ENCODE data around the gene CENPT.
"Not testable (repeated sequence)": the region's sequence is repeated elsewhere in the genome, so short reads cannot be mapped to it uniquely, and the experiment has no call there.

Gene CENPT

DNA sequence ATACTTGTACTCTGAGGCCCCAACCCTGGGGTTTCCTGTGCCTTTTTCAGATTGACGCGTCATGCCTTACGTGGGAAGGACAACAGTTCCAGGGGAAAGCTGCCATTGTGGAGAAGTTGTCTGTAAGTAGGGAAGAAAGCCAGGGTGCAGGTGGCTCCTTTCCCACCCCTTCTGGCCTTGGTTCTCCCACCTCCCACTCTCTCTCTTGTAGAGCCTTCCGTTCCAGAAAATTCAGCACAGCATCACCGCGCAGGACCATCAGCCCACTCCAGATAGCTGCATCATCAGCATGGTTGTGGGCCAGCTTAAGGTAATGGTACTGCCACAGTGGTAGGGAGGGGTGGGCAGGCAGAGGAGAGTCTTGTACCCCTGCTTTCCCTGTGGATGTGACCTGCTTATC is 20.8 kb upstream of the CENPT start:
- DNase-seq (ENCODE audit: low read depth in 1 of 2, low spot score in 1 of 2), result no peak
- Histone ChIP-seq H3K4me3 (replicated peaks; ENCODE audit: insufficient read depth, low read length) (no peak overlapping the region), H3K27me3 (ENCODE audit: insufficient read depth, poor library complexity, severe bottlenecking) (no peaks in the 10 kb centered on the region), H3K27ac (replicated peaks) (no peak overlapping the region)
- TF ChIP-seq, protein P1, sequence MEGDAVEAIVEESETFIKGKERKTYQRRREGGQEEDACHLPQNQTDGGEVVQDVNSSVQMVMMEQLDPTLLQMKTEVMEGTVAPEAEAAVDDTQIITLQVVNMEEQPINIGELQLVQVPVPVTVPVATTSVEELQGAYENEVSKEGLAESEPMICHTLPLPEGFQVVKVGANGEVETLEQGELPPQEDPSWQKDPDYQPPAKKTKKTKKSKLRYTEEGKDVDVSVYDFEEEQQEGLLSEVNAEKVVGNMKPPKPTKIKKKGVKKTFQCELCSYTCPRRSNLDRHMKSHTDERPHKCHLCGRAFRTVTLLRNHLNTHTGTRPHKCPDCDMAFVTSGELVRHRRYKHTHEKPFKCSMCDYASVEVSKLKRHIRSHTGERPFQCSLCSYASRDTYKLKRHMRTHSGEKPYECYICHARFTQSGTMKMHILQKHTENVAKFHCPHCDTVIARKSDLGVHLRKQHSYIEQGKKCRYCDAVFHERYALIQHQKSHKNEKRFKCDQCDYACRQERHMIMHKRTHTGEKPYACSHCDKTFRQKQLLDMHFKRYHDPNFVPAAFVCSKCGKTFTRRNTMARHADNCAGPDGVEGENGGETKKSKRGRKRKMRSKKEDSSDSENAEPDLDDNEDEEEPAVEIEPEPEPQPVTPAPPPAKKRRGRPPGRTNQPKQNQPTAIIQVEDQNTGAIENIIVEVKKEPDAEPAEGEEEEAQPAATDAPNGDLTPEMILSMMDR (IDR thresholded peaks at IDR 0.05; ENCODE audit: insufficient read depth, low read length), result no peak
- TF ChIP-seq SPI1 (IDR thresholded peaks at IDR 0.05; ENCODE audit: borderline replicate concordance, low read depth) (no peak), POLR2AphosphoS5 (IDR thresholded peaks at IDR 0.05; ENCODE audit: low read depth) (no peak), GABPA (IDR thresholded peaks at IDR 0.05; ENCODE audit: low read depth) (no peak)
- TF ChIP-seq, protein P2, sequence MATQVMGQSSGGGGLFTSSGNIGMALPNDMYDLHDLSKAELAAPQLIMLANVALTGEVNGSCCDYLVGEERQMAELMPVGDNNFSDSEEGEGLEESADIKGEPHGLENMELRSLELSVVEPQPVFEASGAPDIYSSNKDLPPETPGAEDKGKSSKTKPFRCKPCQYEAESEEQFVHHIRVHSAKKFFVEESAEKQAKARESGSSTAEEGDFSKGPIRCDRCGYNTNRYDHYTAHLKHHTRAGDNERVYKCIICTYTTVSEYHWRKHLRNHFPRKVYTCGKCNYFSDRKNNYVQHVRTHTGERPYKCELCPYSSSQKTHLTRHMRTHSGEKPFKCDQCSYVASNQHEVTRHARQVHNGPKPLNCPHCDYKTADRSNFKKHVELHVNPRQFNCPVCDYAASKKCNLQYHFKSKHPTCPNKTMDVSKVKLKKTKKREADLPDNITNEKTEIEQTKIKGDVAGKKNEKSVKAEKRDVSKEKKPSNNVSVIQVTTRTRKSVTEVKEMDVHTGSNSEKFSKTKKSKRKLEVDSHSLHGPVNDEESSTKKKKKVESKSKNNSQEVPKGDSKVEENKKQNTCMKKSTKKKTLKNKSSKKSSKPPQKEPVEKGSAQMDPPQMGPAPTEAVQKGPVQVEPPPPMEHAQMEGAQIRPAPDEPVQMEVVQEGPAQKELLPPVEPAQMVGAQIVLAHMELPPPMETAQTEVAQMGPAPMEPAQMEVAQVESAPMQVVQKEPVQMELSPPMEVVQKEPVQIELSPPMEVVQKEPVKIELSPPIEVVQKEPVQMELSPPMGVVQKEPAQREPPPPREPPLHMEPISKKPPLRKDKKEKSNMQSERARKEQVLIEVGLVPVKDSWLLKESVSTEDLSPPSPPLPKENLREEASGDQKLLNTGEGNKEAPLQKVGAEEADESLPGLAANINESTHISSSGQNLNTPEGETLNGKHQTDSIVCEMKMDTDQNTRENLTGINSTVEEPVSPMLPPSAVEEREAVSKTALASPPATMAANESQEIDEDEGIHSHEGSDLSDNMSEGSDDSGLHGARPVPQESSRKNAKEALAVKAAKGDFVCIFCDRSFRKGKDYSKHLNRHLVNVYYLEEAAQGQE (IDR thresholded peaks at IDR 0.05; ENCODE audit: insufficient replicate concordance, low read depth), result no peak

GRCh38 chr16:67865318-67865717 is 17.8 kb upstream of the CENPT start:
- Histone ChIP-seq H3K27me3 (ENCODE audit: insufficient read depth, poor library complexity, severe bottlenecking) (no peaks in the 10 kb centered on the region), H3K27ac (replicated peaks) (no peak overlapping the region), H3K4me3 (replicated peaks; ENCODE audit: insufficient read depth, low read length) (no peak overlapping the region)
- peak in 1 of 2 experiments; percentile 30 for DNase-seq (ENCODE audit: low read depth in 1 of 2, low spot score in 1 of 2)
- TF ChIP-seq POLR2AphosphoS5 (IDR thresholded peaks at IDR 0.05; ENCODE audit: low read depth), result no peak
- TF ChIP-seq, protein P1 (IDR thresholded peaks at IDR 0.05; ENCODE audit: insufficient read depth, low read length), result peak; percentile 26

DNA sequence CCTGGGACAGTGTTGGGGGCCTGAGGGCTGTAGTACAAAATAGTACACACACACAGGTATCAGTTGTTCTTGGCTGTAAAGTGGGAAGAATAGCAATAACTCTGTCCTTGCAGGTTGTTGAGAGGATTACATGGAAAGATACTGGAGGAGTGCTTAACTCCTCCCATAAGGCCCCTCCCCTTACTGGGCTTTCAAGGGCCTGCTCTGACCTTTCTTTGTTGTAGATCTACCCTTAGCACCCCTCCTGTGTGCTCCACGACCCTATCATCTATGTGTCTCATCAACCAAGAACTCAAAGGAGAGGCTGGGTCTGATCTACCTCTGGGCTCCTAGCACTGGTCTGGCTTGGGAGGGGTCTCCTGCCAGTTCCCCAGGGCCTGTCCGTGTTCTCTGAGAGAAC is 17.1 kb upstream of the CENPT start:
- H3K27ac ChIP-seq (replicated peaks), result no peak overlapping the region
- TF ChIP-seq GABPA (IDR thresholded peaks at IDR 0.05; ENCODE audit: low read depth) (no peak), POLR2AphosphoS5 (IDR thresholded peaks at IDR 0.05; ENCODE audit: low read depth) (no peak), SPI1 (IDR thresholded peaks at IDR 0.05; ENCODE audit: borderline replicate concordance, low read depth) (no peak)
- TF ChIP-seq, protein P1 (IDR thresholded peaks at IDR 0.05; ENCODE audit: insufficient read depth, low read length), result no peak
- TF ChIP-seq, protein P2 (IDR thresholded peaks at IDR 0.05; ENCODE audit: insufficient replicate concordance, low read depth), result no peak
- no peak overlapping the region for H3K4me3 ChIP-seq (replicated peaks; ENCODE audit: insufficient read depth, low read length)
- H3K27me3 ChIP-seq (ENCODE audit: insufficient read depth, poor library complexity, severe bottlenecking), result no peaks in the 10 kb centered on the region
- no peak for DNase-seq (ENCODE audit: low read depth in 1 of 2, low spot score in 1 of 2)

GRCh38 chr16:67864044-67864443 is 16.6 kb upstream of the CENPT start:
- DNase-seq (ENCODE audit: low read depth in 1 of 2, low spot score in 1 of 2); H3K27ac ChIP-seq (replicated peaks); H3K27me3 ChIP-seq (ENCODE audit: insufficient read depth, poor library complexity, severe bottlenecking): not testable (repeated sequence)

More at GRCh38 chr16:67864044-67864443, 16.6 kb upstream of the CENPT start:
- H3K4me3 ChIP-seq (replicated peaks; ENCODE audit: insufficient read depth, low read length), result not testable (repeated sequence)

Data from HL-60 (cell line).